ENCODE data around the gene PPARG.
"Not testable (repeated sequence)": the region's sequence is repeated elsewhere in the genome, so short reads cannot be mapped to it uniquely, and the experiment has no call there.

PPARG gene

GRCh38 chr3:12448404-12449202 is 159.7 kb downstream of the PPARG start:
- not testable (repeated sequence) for H3K27me3 ChIP-seq (ENCODE audit: control insufficient read depth, insufficient read depth, low read length); H3K9ac ChIP-seq (ENCODE audit: low read length); H3K36me3 ChIP-seq (ENCODE audit: control insufficient read depth, insufficient read depth, low read length); H3K9me3 ChIP-seq (ENCODE audit: control insufficient read depth, low read length); H3K4me3 ChIP-seq (ENCODE audit: low read length)
- peaks cover 41% of the 10 kb centered on the region for H3K4me1 ChIP-seq (ENCODE audit: control insufficient read depth, insufficient read depth, low read length)

- Histone ChIP-seq H3K4me1 (ENCODE audit: control insufficient read depth, insufficient read depth, low read length) (peaks cover 30% of the 10 kb centered on the region), H3K27me3 (ENCODE audit: control insufficient read depth, insufficient read depth, low read length) (no peaks in the 10 kb centered on the region), H3K36me3 (ENCODE audit: control insufficient read depth, insufficient read depth, low read length) (no peaks in the 10 kb centered on the region), H3K9me3 (ENCODE audit: control insufficient read depth, low read length) (no peaks in the 10 kb centered on the region), H3K9ac (ENCODE audit: low read length) (no peak overlapping the region), H3K4me3 (ENCODE audit: low read length) (no peak overlapping the region)
Measured at GRCh38 chr3:12449889-12450682, 161.2 kb downstream of the PPARG start.

DNA sequence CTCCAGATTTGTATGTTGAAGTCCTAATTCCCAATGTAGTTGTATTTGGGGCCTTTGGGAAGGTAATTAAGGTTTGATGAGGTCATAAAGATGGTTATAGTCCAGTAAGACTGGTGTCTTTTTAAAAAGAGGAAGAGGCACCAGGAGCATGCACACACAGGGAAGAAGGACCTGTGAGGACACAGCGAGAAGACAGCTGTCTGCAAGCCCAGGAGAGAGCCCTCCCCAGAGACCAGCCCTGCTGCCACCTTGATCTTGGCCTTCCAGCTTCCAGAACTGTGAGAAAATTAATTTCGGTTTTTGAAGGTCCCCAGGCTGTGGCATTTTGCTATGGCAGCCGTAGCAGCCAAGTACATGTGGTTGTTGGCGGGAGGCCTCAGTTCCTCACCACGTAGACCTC is 162.6 kb downstream of the PPARG start:
- Histone ChIP-seq H3K9ac (ENCODE audit: low read length) (no peak overlapping the region), H3K36me3 (ENCODE audit: control insufficient read depth, insufficient read depth, low read length) (no peaks in the 10 kb centered on the region), H3K4me3 (ENCODE audit: low read length) (no peak overlapping the region), H3K9me3 (ENCODE audit: control insufficient read depth, low read length) (no peaks in the 10 kb centered on the region), H3K4me1 (ENCODE audit: control insufficient read depth, insufficient read depth, low read length) (peaks cover 18% of the 10 kb centered on the region), H3K27me3 (ENCODE audit: control insufficient read depth, insufficient read depth, low read length) (no peaks in the 10 kb centered on the region)

GRCh38 chr3:12451960-12452359 is 163.1 kb downstream of the PPARG start:
- Histone ChIP-seq H3K9ac (ENCODE audit: low read length) (no peak overlapping the region), H3K36me3 (ENCODE audit: control insufficient read depth, insufficient read depth, low read length) (no peaks in the 10 kb centered on the region), H3K27me3 (ENCODE audit: control insufficient read depth, insufficient read depth, low read length) (no peaks in the 10 kb centered on the region), H3K4me1 (ENCODE audit: control insufficient read depth, insufficient read depth, low read length) (peaks cover 13% of the 10 kb centered on the region), H3K4me3 (ENCODE audit: low read length) (no peak overlapping the region), H3K9me3 (ENCODE audit: control insufficient read depth, low read length) (no peaks in the 10 kb centered on the region)

GRCh38 chr3:12452361-12453330 is 163.8 kb downstream of the PPARG start:
- no peak overlapping the region for H3K4me3 ChIP-seq (ENCODE audit: low read length)
- H3K27me3 ChIP-seq (ENCODE audit: control insufficient read depth, insufficient read depth, low read length), result no peaks in the 10 kb centered on the region
- peaks cover 11% of the 10 kb centered on the region for H3K4me1 ChIP-seq (ENCODE audit: control insufficient read depth, insufficient read depth, low read length)
- no peak overlapping the region for H3K9ac ChIP-seq (ENCODE audit: low read length)
- no peaks in the 10 kb centered on the region for H3K36me3 ChIP-seq (ENCODE audit: control insufficient read depth, insufficient read depth, low read length)
- no peaks in the 10 kb centered on the region for H3K9me3 ChIP-seq (ENCODE audit: control insufficient read depth, low read length)

GRCh38 chr3:12454076-12454815 is 165.4 kb downstream of the PPARG start:
- peaks cover 11% of the 10 kb centered on the region for H3K4me1 ChIP-seq (ENCODE audit: control insufficient read depth, insufficient read depth, low read length)
- H3K27me3 ChIP-seq (ENCODE audit: control insufficient read depth, insufficient read depth, low read length), result no peaks in the 10 kb centered on the region
- no peak overlapping the region for H3K4me3 ChIP-seq (ENCODE audit: low read length)
- no peaks in the 10 kb centered on the region for H3K36me3 ChIP-seq (ENCODE audit: control insufficient read depth, insufficient read depth, low read length)
- H3K9ac ChIP-seq (ENCODE audit: low read length), result no peak overlapping the region
- no peaks in the 10 kb centered on the region for H3K9me3 ChIP-seq (ENCODE audit: control insufficient read depth, low read length)

DNA sequence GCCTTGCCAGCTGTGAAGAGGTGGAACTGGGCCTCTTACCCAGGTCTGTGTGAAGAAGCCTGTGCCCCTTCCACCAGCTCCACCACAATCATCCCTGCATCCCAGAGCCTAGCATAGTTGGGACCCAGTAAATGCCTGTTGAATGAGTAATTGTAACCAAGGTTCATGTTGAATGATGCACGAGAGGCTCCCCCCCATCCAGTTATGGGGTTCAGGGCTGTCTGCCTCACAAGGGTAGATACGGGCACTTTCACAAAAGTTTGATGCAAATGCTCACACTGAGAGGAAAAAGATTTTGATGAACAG is 165.9 kb downstream of the PPARG start:
- Histone ChIP-seq H3K9me3 (ENCODE audit: control insufficient read depth, low read length) (no peaks in the 10 kb centered on the region), H3K4me3 (ENCODE audit: low read length) (no peak overlapping the region), H3K36me3 (ENCODE audit: control insufficient read depth, insufficient read depth, low read length) (no peaks in the 10 kb centered on the region), H3K9ac (ENCODE audit: low read length) (no peak overlapping the region), H3K4me1 (ENCODE audit: control insufficient read depth, insufficient read depth, low read length) (peaks cover 8% of the 10 kb centered on the region), H3K27me3 (ENCODE audit: control insufficient read depth, insufficient read depth, low read length) (no peaks in the 10 kb centered on the region)

DNA sequence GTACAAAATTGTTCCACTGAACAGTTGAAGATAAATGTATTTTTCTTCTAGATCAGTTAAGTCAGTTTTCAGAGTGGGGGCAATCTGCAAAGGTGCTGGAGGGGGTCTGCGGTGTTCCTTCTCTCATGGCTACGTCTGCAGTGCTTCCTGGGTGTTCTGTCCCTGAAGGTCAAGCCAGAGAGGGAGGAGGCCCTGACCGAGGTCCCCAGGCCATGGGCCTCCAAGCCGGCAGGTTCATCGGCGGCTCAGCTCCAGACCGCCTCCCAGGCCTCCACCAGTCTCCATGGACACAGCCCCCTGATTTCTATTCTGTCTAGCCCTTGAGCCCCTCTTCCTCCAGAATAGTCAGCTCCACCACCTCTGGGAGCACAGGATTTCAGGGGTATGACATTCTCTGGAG is 166.9 kb downstream of the PPARG start:
- H3K9me3 ChIP-seq (ENCODE audit: control insufficient read depth, low read length), result no peaks in the 10 kb centered on the region
- no peaks in the 10 kb centered on the region for H3K27me3 ChIP-seq (ENCODE audit: control insufficient read depth, insufficient read depth, low read length)
- H3K4me1 ChIP-seq (ENCODE audit: control insufficient read depth, insufficient read depth, low read length), result no peaks in the 10 kb centered on the region
- H3K36me3 ChIP-seq (ENCODE audit: control insufficient read depth, insufficient read depth, low read length), result no peaks in the 10 kb centered on the region
- no peak overlapping the region for H3K9ac ChIP-seq (ENCODE audit: low read length)
- no peak overlapping the region for H3K4me3 ChIP-seq (ENCODE audit: low read length)

- H3K9ac ChIP-seq (ENCODE audit: low read length), result no peak overlapping the region
- no peaks in the 10 kb centered on the region for H3K36me3 ChIP-seq (ENCODE audit: control insufficient read depth, insufficient read depth, low read length)
- no peaks in the 10 kb centered on the region for H3K27me3 ChIP-seq (ENCODE audit: control insufficient read depth, insufficient read depth, low read length)
- H3K9me3 ChIP-seq (ENCODE audit: control insufficient read depth, low read length), result no peaks in the 10 kb centered on the region
- H3K4me3 ChIP-seq (ENCODE audit: low read length), result no peak overlapping the region
- no peaks in the 10 kb centered on the region for H3K4me1 ChIP-seq (ENCODE audit: control insufficient read depth, insufficient read depth, low read length)
Measured at GRCh38 chr3:12456441-12456840, 167.6 kb downstream of the PPARG start.

- H3K4me1 ChIP-seq (ENCODE audit: control insufficient read depth, insufficient read depth, low read length); H3K27me3 ChIP-seq (ENCODE audit: control insufficient read depth, insufficient read depth, low read length); H3K9me3 ChIP-seq (ENCODE audit: control insufficient read depth, low read length); H3K36me3 ChIP-seq (ENCODE audit: control insufficient read depth, insufficient read depth, low read length); H3K9ac ChIP-seq (ENCODE audit: low read length); H3K4me3 ChIP-seq (ENCODE audit: low read length): not testable (repeated sequence)
Measured at GRCh38 chr3:12457380-12457779, 168.5 kb downstream of the PPARG start.

- no peak overlapping the region for H3K4me3 ChIP-seq (ENCODE audit: low read length)
- no peak overlapping the region for H3K9ac ChIP-seq (ENCODE audit: low read length)
- no peaks in the 10 kb centered on the region for H3K9me3 ChIP-seq (ENCODE audit: control insufficient read depth, low read length)
- peaks cover 9% of the 10 kb centered on the region for H3K4me1 ChIP-seq (ENCODE audit: control insufficient read depth, insufficient read depth, low read length)
- H3K27me3 ChIP-seq (ENCODE audit: control insufficient read depth, insufficient read depth, low read length), result no peaks in the 10 kb centered on the region
- H3K36me3 ChIP-seq (ENCODE audit: control insufficient read depth, insufficient read depth, low read length), result no peaks in the 10 kb centered on the region
Measured at GRCh38 chr3:12458901-12459300, 170.0 kb downstream of the PPARG start.
